ENCODE results near the gene RAB11A. TPM values are rescaled to one million over a fixed set of nuclear protein-coding genes. Genes with fewer than 3 reads are reported as not detected.

Gene RAB11A
- polyA plus RNA-seq, 1 donor from 2014 or later: 600 TPM

DNA sequence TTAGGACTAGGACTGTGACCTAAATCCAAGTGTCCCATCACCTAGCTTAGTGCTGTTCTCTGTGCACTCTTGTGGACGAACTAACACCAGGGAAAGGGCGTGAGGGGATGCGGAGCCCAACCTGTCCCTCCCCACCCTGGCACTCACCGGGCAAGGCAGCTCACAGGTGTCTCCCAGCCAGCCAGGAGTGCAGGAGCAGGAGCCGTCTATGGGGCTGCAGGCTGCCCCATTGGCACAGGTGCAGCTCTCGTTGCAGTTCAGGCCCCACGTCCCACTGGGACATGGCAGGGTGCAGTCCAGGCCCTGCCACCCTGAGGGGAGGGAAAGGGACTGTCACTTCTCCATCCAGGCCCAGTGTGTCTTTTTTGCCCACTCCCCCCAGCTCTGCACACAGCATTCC, 60.3 kb downstream of the RAB11A start:
- TF ChIP-seq, protein P1, sequence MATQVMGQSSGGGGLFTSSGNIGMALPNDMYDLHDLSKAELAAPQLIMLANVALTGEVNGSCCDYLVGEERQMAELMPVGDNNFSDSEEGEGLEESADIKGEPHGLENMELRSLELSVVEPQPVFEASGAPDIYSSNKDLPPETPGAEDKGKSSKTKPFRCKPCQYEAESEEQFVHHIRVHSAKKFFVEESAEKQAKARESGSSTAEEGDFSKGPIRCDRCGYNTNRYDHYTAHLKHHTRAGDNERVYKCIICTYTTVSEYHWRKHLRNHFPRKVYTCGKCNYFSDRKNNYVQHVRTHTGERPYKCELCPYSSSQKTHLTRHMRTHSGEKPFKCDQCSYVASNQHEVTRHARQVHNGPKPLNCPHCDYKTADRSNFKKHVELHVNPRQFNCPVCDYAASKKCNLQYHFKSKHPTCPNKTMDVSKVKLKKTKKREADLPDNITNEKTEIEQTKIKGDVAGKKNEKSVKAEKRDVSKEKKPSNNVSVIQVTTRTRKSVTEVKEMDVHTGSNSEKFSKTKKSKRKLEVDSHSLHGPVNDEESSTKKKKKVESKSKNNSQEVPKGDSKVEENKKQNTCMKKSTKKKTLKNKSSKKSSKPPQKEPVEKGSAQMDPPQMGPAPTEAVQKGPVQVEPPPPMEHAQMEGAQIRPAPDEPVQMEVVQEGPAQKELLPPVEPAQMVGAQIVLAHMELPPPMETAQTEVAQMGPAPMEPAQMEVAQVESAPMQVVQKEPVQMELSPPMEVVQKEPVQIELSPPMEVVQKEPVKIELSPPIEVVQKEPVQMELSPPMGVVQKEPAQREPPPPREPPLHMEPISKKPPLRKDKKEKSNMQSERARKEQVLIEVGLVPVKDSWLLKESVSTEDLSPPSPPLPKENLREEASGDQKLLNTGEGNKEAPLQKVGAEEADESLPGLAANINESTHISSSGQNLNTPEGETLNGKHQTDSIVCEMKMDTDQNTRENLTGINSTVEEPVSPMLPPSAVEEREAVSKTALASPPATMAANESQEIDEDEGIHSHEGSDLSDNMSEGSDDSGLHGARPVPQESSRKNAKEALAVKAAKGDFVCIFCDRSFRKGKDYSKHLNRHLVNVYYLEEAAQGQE (IDR thresholded peaks at IDR 0.05; ENCODE audit: borderline replicate concordance): no peak
- TF ChIP-seq, protein P2, sequence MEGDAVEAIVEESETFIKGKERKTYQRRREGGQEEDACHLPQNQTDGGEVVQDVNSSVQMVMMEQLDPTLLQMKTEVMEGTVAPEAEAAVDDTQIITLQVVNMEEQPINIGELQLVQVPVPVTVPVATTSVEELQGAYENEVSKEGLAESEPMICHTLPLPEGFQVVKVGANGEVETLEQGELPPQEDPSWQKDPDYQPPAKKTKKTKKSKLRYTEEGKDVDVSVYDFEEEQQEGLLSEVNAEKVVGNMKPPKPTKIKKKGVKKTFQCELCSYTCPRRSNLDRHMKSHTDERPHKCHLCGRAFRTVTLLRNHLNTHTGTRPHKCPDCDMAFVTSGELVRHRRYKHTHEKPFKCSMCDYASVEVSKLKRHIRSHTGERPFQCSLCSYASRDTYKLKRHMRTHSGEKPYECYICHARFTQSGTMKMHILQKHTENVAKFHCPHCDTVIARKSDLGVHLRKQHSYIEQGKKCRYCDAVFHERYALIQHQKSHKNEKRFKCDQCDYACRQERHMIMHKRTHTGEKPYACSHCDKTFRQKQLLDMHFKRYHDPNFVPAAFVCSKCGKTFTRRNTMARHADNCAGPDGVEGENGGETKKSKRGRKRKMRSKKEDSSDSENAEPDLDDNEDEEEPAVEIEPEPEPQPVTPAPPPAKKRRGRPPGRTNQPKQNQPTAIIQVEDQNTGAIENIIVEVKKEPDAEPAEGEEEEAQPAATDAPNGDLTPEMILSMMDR (IDR thresholded peaks at IDR 0.05; ENCODE audit: poor library complexity, severe bottlenecking): no peak
- TF ChIP-seq RAD21 (conservative IDR thresholded peaks at IDR 0.05) (no peak), POLR2AphosphoS5 (IDR thresholded peaks at IDR 0.05) (no peak)
- no peak overlapping the region for H3K27ac ChIP-seq (ENCODE audit: low read length)
- no peaks in the 10 kb centered on the region for H3K9me2 ChIP-seq (ENCODE audit: insufficient read depth, low read length)
- no peaks in the 10 kb centered on the region for H4K20me1 ChIP-seq (ENCODE audit: insufficient read depth)
- H3K36me3 ChIP-seq (ENCODE audit: insufficient read depth, low read length): no peaks in the 10 kb centered on the region
- no peak overlapping the region for H3K9ac ChIP-seq (ENCODE audit: low read length)
- no peak overlapping the region for H3K4me2 ChIP-seq (ENCODE audit: low read length)
- H3K9me3 ChIP-seq (ENCODE audit: low read length): no peaks in the 10 kb centered on the region
- no peak overlapping the region for H2AFZ ChIP-seq (ENCODE audit: low read depth, low read length)
- H3K27me3 ChIP-seq (ENCODE audit: insufficient read depth, low read depth, low read length): no peaks in the 10 kb centered on the region
- H3K79me2 ChIP-seq (replicated peaks; ENCODE audit: insufficient read depth, low read length): no peaks in the 10 kb centered on the region
- no peak overlapping the region for H3K4me3 ChIP-seq (ENCODE audit: low read length)
- no peaks in the 10 kb centered on the region for H3F3A ChIP-seq (ENCODE audit: insufficient read depth, low read length, poor library complexity, severe bottlenecking)

DNA sequence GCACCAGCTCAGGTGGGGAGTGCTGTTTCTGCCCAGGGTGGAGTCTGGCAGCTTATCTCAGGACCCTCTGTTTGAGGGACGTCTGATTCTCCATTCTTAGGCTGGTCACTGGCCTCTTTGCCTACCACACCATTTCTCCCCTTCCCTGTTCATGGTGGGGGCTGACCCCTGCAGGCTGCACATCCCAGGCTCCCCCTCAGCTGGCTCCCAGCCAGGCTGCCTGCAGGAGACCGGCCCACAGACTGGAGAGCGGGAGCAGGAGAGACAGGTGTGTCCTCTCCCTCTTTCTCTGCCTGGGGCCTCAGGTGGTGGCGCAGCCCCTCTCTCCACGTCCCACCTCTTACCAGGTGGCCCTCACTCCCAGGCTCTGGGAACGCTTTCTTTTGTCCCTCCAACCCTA, 60.8 kb downstream of the RAB11A start:
- no peaks in the 10 kb centered on the region for H3K9me3 ChIP-seq (ENCODE audit: low read length)
- no peak overlapping the region for H2AFZ ChIP-seq (ENCODE audit: low read depth, low read length)
- H3K79me2 ChIP-seq (replicated peaks; ENCODE audit: insufficient read depth, low read length): no peaks in the 10 kb centered on the region
- H3K9ac ChIP-seq (ENCODE audit: low read length): no peak overlapping the region
- no peaks in the 10 kb centered on the region for H4K20me1 ChIP-seq (ENCODE audit: insufficient read depth)
- H3K36me3 ChIP-seq (ENCODE audit: insufficient read depth, low read length): no peaks in the 10 kb centered on the region
- H3F3A ChIP-seq (ENCODE audit: insufficient read depth, low read length, poor library complexity, severe bottlenecking): no peaks in the 10 kb centered on the region
- H3K4me3 ChIP-seq (ENCODE audit: low read length): no peak overlapping the region
- no peak for TF ChIP-seq TAF1 (IDR thresholded peaks at IDR 0.05; ENCODE audit: low read depth)
- no peak for TF ChIP-seq EZH2 (IDR thresholded peaks at IDR 0.05; ENCODE audit: borderline replicate concordance, insufficient read depth, low read length, poor library complexity, severe bottlenecking)
- TF ChIP-seq RAD21 (conservative IDR thresholded peaks at IDR 0.05): no peak
- TF ChIP-seq, protein P2 (IDR thresholded peaks at IDR 0.05; ENCODE audit: poor library complexity, severe bottlenecking): no peak
- TF ChIP-seq, protein P1 (IDR thresholded peaks at IDR 0.05; ENCODE audit: borderline replicate concordance): no peak
- no peak for TF ChIP-seq EP300 (conservative IDR thresholded peaks at IDR 0.05; ENCODE audit: poor library complexity, severe bottlenecking)
- TF ChIP-seq SMC3 (conservative IDR thresholded peaks at IDR 0.05; ENCODE audit: poor library complexity): no peak
- no peak for TF ChIP-seq POLR2AphosphoS5 (IDR thresholded peaks at IDR 0.05)
- no peaks in the 10 kb centered on the region for H3K27me3 ChIP-seq (ENCODE audit: insufficient read depth, low read depth, low read length)
- H3K4me2 ChIP-seq (ENCODE audit: low read length): no peak overlapping the region
- no peak overlapping the region for H3K27ac ChIP-seq (ENCODE audit: low read length)
- no peaks in the 10 kb centered on the region for H3K9me2 ChIP-seq (ENCODE audit: insufficient read depth, low read length)
